Activated B cell treated with CpG ODN at 0.5 μM for 24 hours (primary cell): ENCODE results near the gene PCBP2. TPM values are rescaled to one million over a fixed set of nuclear protein-coding genes. Genes with fewer than 3 reads are reported as not detected.

Experiments
- ATAC-seq: fragments of 200-7000 bp; cut with Tn5 transposase; one replicate; pipeline ENCODE4 v1.10.0; 2021; ENCODE audit warnings: low read depth, mild to moderate bottlenecking, moderate library complexity
- CTCF ChIA-PET: fragments of 350-600 bp; sonication (Branson Sonifier 250); formaldehyde crosslinking; loops from one replicate; lab custom pipeline; 2021; ENCODE audit warnings: antibody characterized with exemption; lab: Charles Lee
- POLR2A ChIA-PET: fragments of 350-600 bp; sonication (Branson Sonifier 250); formaldehyde crosslinking; loops from one replicate; lab custom pipeline; 2021; ENCODE audit warnings: antibody characterized with exemption; lab: Charles Lee
- DNase-seq: peaks from one replicate; pipeline ENCODE4 v3.0.0; 2022
- H3K27ac Mint-ChIP-seq: one replicate; pipeline ENCODE4 v1.8.0; 2020; ENCODE audit warnings: mixed read lengths
- H3K27me3 Mint-ChIP-seq: one replicate; pipeline ENCODE4 v1.8.0; 2021; ENCODE audit warnings: mixed read lengths
- H3K36me3 Mint-ChIP-seq: one replicate; pipeline ENCODE4 v1.8.0; 2021; ENCODE audit warnings: low read depth, mixed read lengths
- H3K4me1 Mint-ChIP-seq: one replicate; pipeline ENCODE4 v1.8.0; 2021; ENCODE audit warnings: mixed read lengths
- H3K4me3 Mint-ChIP-seq: one replicate; pipeline ENCODE4 v1.8.0; 2020; ENCODE audit warnings: mild to moderate bottlenecking, mixed read lengths
- H3K9me3 Mint-ChIP-seq: one replicate; pipeline ENCODE4 v1.8.0; 2020; ENCODE audit warnings: mixed read lengths
- CTCF ChIP-seq: fragments of 200-600 bp; IDR thresholded peaks from one replicate; pipeline ENCODE4 v1.8.0; 2022; ENCODE audit warnings: antibody characterized with exemption, mild to moderate bottlenecking
- intact Hi-C: fragments of 100-400 bp; cut with micrococcal nuclease; formaldehyde crosslinking; loops from one replicate; pipeline ENCODE4 v1.15.1; 2024
- total RNA-seq: library from RNA; stranded (reverse); gene quantifications from 2 replicates; pipeline ENCODE4 v1.2.3, GENCODE V29; 2022

Gene PCBP2
- total RNA-seq, 1 donor from 2014 or later: 853 TPM

GRCh38 chr12:53530061-53530460 lies 78.2 kb downstream of the PCBP2 start:
- ATAC-seq: no peak
- H3K27ac Mint-ChIP-seq: no peak overlapping the region
- H3K36me3 Mint-ChIP-seq: peaks cover 59% of the 10 kb centered on the region
- intact Hi-C loops: no loop called here
- H3K27me3 Mint-ChIP-seq: no peaks in the 10 kb centered on the region
- CTCF ChIA-PET: interaction anchor here (0.9 kb wide), 1 partner anchor 29 kb away, joined by 3 read pairs; no protein-coding TSS in a partner anchor
- H3K4me1 Mint-ChIP-seq: no peaks in the 10 kb centered on the region
- DNase-seq: no peak
- no peak overlapping the region for H3K4me3 Mint-ChIP-seq
- POLR2A ChIA-PET: no interaction called here
- no peaks in the 10 kb centered on the region for H3K9me3 Mint-ChIP-seq
- no peak for TF ChIP-seq CTCF

Other genes starting within 250 kb of the PCBP2 start
- gene ITGB7, start 244.9 kb upstream of the PCBP2 start, total RNA-seq: 137 and 139 TPM in 2 replicates
- gene RARG, start 219.9 kb upstream of the PCBP2 start, total RNA-seq: 5.5 and 7.5 TPM in 2 replicates
- gene ESPL1, start 183.8 kb upstream of the PCBP2 start, total RNA-seq: 6.2 and 8.2 TPM in 2 replicates
- 486 and 578 TPM in 2 replicates for gene PFDN5, start 156.6 kb upstream of the PCBP2 start, total RNA-seq
- 59.1 and 65.3 TPM in 2 replicates for gene MYG1, start 152.4 kb upstream of the PCBP2 start, total RNA-seq
- 57.3 and 72.1 TPM in 2 replicates for gene AAAS, start 130.5 kb upstream of the PCBP2 start, total RNA-seq
- gene SP7, start 115.7 kb upstream of the PCBP2 start, total RNA-seq: not detected in 2 replicates
- gene SP1, start 71.9 kb upstream of the PCBP2 start, total RNA-seq: 99.2 and 102 TPM in 2 replicates
- gene AMHR2, start 28.2 kb upstream of the PCBP2 start, total RNA-seq: not detected in 2 replicates
- 266 and 288 TPM in 2 replicates for gene PRR13, start 10.4 kb upstream of the PCBP2 start, total RNA-seq
- gene MAP3K12, start 47.4 kb downstream of the PCBP2 start, total RNA-seq: 3.6 and 6.0 TPM in 2 replicates
- gene TARBP2, start 49.2 kb downstream of the PCBP2 start, total RNA-seq: 45.7 and 49.6 TPM in 2 replicates
- gene NPFF, start 55.4 kb downstream of the PCBP2 start, total RNA-seq: not detected in 2 replicates
- 29.5 and 36.8 TPM in 2 replicates for gene ATF7, start 174.3 kb downstream of the PCBP2 start, total RNA-seq
- 330 and 354 TPM in 2 replicates for gene ATP5MC2, start 224.0 kb downstream of the PCBP2 start, total RNA-seq